GM04503 (cell line): ENCODE measurements around the gene NANOS2.

Source experiments
- DNase-seq: peaks from one replicate; pipeline ENCODE4 v3.0.0-alpha.2; 2012; ENCODE audit warnings: low read depth

The NANOS2 gene

GRCh38 chr19:45895519-45895972 lies 19.0 kb downstream of the NANOS2 start:
- no peak for DNase-seq

- no peak for DNase-seq
Measured at GRCh38 chr19:45890877-45891276, 23.7 kb downstream of the NANOS2 start.

- DNase-seq = no peak
Measured at GRCh38 chr19:45889210-45889885, 25.2 kb downstream of the NANOS2 start.

GRCh38 chr19:45887200-45887710 lies 27.3 kb downstream of the NANOS2 start:
- DNase-seq = no peak

GRCh38 chr19:45886427-45887199 lies 28.0 kb downstream of the NANOS2 start:
- peak; percentile 73 for DNase-seq

- peak; percentile 59 for DNase-seq
Measured at GRCh38 chr19:45885556-45886426, 28.8 kb downstream of the NANOS2 start, which contains the start of gene IRF2BP1. TSS of gene IRF2BP1 (minus strand) at chr19:45886141. CDS start at chr19:45885774, 367 bp downstream.

GRCh38 chr19:45884682-45885555 lies 29.7 kb downstream of the NANOS2 start:
- no peak for DNase-seq

- DNase-seq = no peak
Measured at GRCh38 chr19:45883881-45884681, 30.5 kb downstream of the NANOS2 start.

GRCh38 chr19:45883586-45883880 lies 31.0 kb downstream of the NANOS2 start:
- DNase-seq = no peak

GRCh38 chr19:45882652-45883585 lies 31.7 kb downstream of the NANOS2 start:
- DNase-seq = no peak

- no peak for DNase-seq
Measured at GRCh38 chr19:45881909-45882528, 32.6 kb downstream of the NANOS2 start.

GRCh38 chr19:45881082-45881908 lies 33.3 kb downstream of the NANOS2 start:
- no peak for DNase-seq

GRCh38 chr19:45879971-45880370 lies 34.6 kb downstream of the NANOS2 start:
- DNase-seq = no peak

- DNase-seq = no peak
Measured at GRCh38 chr19:45879055-45879454, 35.5 kb downstream of the NANOS2 start.

GRCh38 chr19:45878043-45878794 lies 36.4 kb downstream of the NANOS2 start:
- no peak for DNase-seq

- no peak for DNase-seq
Measured at GRCh38 chr19:45876411-45877197, 38.0 kb downstream of the NANOS2 start.

GRCh38 chr19:45876161-45876410 lies 38.5 kb downstream of the NANOS2 start:
- DNase-seq = no peak
